ENCODE results near the gene E2F7. TPM values are rescaled to one million over a fixed set of nuclear protein-coding genes. Genes with fewer than 3 reads are reported as not detected.

Gene E2F7
- total RNA-seq, 4 donors from 2014 or later: 0.51 TPM; not detected in 3

- no peak for TF ChIP-seq CTCF (IDR thresholded peaks at IDR 0.05; ENCODE audit: low read depth)
These were observed 64.1 kb downstream of the E2F7 start for GRCh38 chr12:77001276-77001675.

GRCh38 chr12:76998908-76999556 lies 66.3 kb downstream of the E2F7 start:
- no peak for TF ChIP-seq CTCF (IDR thresholded peaks at IDR 0.05; ENCODE audit: low read depth)

- no peak for TF ChIP-seq CTCF (IDR thresholded peaks at IDR 0.05; ENCODE audit: low read depth)
These were observed 67.0 kb downstream of the E2F7 start for GRCh38 chr12:76998386-76998785.

GRCh38 chr12:76997011-76997780 lies 68.2 kb downstream of the E2F7 start:
- TF ChIP-seq CTCF (IDR thresholded peaks at IDR 0.05; ENCODE audit: low read depth): no peak

GRCh38 chr12:76990716-76991115 lies 74.7 kb downstream of the E2F7 start:
- TF ChIP-seq CTCF (IDR thresholded peaks at IDR 0.05; ENCODE audit: low read depth): no peak

GRCh38 chr12:76984566-76984965 lies 80.8 kb downstream of the E2F7 start:
- TF ChIP-seq CTCF (IDR thresholded peaks at IDR 0.05; ENCODE audit: low read depth): no peak

GRCh38 chr12:76983420-76983819 lies 81.9 kb downstream of the E2F7 start:
- no peak for TF ChIP-seq CTCF (IDR thresholded peaks at IDR 0.05; ENCODE audit: low read depth)
